GM18868 (cell line): Measurements from ENCODE around the gene PANK1.

ENCODE experiments used
- ATAC-seq: cut with Tn5 transposase; IDR thresholded peaks from one replicate; pipeline ENCODE4 v1.9.1; 2021; ENCODE audit warnings: mild to moderate bottlenecking, moderate library complexity; ENCODE audit not compliant: unreplicated experiment

The PANK1 gene

DNA sequence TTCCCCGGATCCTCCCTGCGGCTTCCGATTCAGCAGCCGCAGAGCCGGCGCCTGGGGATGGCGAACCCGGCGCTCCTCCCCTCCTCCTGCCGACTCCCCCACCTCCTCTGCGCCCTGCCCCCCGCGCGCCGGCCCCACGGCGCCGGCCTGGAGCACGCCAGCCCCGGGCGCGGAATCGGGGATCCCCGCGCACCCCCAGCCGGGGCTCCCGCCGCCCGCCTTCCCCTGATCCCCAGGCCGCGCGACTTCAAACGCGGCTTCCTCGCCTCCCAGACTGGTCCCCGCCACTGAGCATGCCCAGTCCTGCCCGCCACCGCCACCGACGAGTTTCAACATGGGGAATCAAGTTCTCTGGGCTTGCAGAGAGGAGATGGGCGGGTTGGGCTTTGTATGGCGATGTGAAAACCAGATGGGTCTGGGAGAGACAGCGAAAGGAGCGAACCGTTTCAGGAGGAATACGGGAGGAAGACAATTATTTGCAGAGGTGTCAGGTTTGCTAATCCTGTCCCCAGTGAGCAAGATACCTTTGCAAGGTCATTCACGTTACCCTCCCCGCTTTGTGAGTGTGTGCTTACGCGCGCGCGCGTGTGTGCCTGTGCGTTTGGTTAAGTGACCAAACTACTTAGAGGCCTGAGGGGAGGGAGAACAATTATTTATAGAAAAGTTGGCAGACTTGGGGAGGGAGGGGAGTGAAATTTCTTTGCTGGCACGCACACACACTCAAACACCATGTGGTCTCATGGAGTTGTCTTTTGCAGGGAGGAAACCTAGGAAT is at the start of gene PANK1:
TSS of gene PANK1 (minus strand) at position 276 of the 775 bp plus-strand sequence. CDS start 351 bp downstream, outside the sequence.
- ATAC-seq, result peak; percentile 41

- ATAC-seq, result no peak
Observed at GRCh38 chr10:89693176-89693575, 48.1 kb upstream of the PANK1 start.

DNA sequence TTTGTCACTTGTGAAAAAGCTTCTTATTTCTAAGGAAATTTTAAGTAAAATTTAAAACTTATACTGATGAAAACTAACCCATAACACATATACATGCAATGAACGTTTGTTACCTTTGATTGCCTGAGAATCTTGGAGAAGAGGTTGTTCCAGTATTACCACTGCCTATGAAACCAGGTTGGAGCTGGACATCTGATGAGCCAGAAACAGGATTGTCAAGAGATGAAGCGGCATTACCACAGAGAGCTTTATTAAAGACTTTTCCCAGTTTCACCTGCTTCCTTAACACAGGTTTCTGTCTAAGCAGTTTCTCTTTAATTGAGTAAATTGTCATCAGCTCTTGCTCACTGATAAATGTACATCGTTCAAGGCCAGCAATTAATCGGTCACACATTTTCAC is 47.4 kb upstream of the PANK1 start:
- no peak for ATAC-seq

- no peak for ATAC-seq
Observed at GRCh38 chr10:89690027-89690426, 45.0 kb upstream of the PANK1 start.

- ATAC-seq, result no peak
Observed at GRCh38 chr10:89685936-89686335, 40.9 kb upstream of the PANK1 start.

DNA sequence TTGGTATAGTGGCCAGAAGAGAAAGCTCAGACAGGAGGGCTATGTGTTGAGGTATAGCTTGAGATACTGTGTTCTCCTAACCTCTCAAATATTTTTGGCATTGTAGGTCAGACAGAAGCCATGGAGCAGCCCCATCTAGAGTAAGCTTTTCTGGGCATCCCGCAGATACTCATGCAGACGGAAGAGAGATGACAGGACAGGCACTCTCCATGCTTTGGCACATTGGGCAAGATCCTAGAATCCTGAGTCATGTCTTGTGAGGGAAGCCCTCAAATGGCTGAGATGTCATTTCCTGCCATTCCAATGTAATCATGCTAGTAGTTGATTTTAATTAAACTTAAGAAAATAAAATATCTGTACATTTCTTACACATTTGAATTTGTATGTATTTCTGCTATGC is 39.6 kb upstream of the PANK1 start:
- no peak for ATAC-seq

GRCh38 chr10:89683883-89684282 is 38.8 kb upstream of the PANK1 start:
- ATAC-seq, result no peak

GRCh38 chr10:89679986-89680385 is 34.9 kb upstream of the PANK1 start:
- ATAC-seq, result peak; percentile 52

DNA sequence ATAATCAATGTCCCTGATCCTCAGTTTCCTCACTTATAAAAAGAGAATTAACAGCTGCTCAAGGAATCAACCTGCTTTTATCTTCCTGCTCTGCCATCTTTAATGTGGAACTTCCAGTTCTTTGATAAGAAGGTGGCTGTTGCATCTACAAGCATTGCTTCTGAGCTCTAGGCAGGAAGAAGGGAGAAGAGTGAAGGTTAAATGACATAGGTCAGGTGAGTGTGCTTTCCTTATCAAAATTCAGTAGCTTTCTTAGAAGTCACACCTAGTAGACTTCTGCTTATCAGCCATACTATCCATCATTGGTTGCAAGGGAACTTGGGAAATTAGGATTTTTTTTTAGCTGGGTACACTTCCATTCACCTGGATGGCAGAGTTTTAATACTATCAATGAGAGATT is 32.3 kb upstream of the PANK1 start:
- ATAC-seq, result no peak

- ATAC-seq, result no peak
Observed at GRCh38 chr10:89670926-89671325, 25.9 kb upstream of the PANK1 start.

DNA sequence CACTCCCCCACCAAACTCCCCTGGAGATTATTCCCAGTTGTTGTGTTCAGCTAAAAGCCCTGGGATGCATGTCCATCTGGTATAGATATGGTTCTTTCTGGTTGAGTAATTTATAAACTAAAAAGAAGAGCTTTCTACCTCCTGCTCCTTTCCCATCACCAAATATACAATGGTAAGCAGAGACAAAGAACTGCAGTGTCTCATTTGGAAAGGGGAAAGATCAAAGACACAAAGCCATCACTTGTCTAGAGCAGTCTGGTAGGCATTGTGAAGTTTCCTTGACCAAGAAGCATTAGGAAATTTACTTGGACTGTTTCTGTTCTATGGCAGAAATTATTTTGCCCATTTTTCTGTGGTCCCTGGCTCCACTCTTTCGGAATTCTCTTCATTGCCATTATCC is 24.9 kb upstream of the PANK1 start:
- ATAC-seq, result no peak

DNA sequence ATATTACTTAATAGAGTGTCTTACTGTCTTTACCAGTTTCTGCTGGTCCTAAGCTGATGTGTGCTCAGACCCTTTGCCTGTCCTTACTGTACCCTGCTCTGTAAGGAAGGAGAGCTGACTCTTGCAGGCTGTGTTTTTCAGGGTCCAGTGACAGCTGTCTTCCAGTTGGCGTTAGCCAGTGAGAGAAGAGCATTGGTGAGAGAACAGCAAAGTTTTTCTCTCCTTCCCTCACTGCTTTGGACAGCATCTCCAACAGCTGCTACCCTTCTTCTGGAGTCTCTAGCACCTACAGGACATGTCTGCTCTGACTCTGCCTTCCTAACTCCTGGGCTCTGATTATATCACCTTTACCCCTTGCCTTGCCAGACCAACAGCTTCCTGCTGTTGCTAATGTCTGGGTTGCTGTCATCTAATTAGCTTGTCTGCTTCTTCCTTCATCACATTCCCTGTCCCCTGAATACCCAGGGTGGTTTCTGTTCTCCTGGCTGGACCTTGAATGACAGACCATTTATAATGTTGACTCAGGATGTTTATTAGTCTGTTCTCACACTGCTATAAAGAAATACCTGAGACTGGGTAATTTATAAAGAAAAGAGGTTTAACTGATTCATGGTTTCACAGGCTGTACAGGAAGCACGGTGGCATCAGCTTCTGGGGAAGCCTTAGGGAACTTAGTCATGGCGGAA is 23.5 kb upstream of the PANK1 start:
- ATAC-seq, result no peak

DNA sequence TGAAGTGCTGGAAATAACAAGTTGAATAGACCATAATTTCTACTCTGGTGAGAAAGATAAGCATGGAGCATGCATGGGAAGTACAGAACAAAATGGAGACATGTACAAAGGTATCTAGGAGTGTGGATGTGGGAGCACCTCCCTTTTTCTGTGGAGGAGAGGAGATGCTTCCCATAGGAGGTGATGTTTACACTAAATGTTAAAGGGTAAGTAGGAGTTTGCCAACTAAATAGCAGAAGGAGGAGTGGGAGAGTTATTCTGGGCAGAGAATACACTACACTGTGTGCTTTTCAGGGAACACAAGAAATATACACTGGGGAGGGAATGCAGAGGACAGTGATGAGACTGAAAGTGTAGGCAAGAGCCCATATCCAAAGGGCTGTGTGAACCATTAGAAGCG is 21.1 kb upstream of the PANK1 start:
- ATAC-seq, result no peak

- ATAC-seq, result no peak
Observed at GRCh38 chr10:89665302-89665701, 20.3 kb upstream of the PANK1 start.

GRCh38 chr10:89664203-89664602 is 19.2 kb upstream of the PANK1 start:
- no peak for ATAC-seq

DNA sequence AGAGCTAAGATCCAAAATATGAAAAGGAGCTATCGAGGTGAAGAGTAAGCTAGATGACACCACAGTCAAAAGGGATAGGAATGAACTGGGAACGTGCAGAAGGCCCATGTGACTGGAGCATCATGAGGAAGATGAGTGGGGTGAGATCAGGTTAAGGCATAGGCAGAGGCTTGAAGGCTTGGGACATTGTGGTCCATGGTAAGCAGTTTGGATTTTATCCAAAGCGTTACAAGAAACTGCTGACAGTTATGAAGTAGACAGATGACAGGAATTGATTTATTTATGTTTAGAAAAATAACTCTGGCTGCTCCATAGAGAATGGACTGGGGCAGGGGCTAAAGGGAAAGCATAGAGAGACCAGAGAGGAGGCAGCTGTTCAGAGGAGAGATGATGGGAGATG is 18.1 kb upstream of the PANK1 start:
- ATAC-seq, result no peak

DNA sequence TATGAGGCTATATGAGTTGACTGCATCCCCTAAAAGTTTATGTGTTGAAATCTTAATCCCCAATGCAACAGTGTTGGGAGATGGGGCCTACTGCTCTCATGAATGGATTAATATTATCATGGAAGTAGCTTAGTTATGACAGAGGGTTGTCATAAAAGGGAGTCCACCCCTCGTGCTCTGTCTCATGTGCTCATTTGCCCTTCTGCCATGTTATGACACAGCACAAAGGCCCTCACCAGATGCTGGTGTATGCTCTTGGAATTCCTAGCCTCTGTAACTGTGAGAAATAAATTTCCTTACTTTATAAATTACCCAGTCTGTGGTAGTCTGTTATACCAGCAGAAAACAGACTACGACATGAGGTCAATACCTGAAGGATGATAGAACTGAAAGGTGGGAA is 17.6 kb upstream of the PANK1 start:
- no peak for ATAC-seq

GRCh38 chr10:89659143-89660131 is 14.4 kb upstream of the PANK1 start:
- peak; percentile 62 for ATAC-seq

DNA sequence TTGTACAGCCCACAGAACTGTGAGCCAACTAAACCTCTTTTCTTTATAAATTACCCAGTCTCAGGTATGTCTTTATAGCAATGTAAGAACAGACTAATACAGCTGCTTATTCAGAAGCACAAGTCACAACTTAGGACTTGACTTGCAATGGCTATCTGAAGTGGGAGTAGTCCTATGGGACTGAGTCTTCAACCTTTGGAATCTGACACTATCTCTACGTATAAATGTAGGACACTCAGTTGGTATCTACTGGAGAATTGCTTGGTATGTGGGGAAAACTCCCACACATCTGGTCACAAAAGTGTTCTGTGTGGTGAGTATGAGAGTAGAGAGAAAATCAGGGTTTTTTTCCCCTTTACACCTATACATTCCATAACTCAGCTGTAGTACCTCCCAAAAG is 12.3 kb upstream of the PANK1 start:
- no peak for ATAC-seq

DNA sequence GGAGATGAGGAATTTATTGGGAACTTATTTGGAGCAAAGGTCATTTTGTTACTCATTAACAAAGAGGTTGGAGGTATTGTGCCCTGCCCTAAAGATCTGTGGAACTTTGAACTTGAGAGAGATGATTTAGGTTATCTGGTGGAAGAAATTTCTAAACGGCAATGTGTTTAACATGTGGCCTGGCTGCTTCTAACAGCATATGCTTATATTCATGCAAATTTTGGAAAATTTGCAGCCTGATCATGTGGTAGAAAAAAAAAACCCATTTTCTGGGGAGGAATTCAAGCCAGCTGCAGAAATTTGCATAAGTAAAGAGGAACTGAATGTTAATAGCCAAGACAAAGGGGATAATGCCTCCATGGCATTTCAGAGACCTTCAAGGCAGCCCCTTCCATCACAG is 10.7 kb upstream of the PANK1 start:
- ATAC-seq, result no peak

GRCh38 chr10:89653410-89653869 is 8.4 kb upstream of the PANK1 start:
- peak; percentile 42 for ATAC-seq
